IPS DF 19.7 (cell line): ENCODE results near the gene FAM118B.

Experiments
- DNase-seq: peaks from one replicate; pipeline ENCODE4 v3.0.0-alpha.2; 2013; ENCODE audit warnings: low read depth, low spot score

Gene FAM118B

DNA sequence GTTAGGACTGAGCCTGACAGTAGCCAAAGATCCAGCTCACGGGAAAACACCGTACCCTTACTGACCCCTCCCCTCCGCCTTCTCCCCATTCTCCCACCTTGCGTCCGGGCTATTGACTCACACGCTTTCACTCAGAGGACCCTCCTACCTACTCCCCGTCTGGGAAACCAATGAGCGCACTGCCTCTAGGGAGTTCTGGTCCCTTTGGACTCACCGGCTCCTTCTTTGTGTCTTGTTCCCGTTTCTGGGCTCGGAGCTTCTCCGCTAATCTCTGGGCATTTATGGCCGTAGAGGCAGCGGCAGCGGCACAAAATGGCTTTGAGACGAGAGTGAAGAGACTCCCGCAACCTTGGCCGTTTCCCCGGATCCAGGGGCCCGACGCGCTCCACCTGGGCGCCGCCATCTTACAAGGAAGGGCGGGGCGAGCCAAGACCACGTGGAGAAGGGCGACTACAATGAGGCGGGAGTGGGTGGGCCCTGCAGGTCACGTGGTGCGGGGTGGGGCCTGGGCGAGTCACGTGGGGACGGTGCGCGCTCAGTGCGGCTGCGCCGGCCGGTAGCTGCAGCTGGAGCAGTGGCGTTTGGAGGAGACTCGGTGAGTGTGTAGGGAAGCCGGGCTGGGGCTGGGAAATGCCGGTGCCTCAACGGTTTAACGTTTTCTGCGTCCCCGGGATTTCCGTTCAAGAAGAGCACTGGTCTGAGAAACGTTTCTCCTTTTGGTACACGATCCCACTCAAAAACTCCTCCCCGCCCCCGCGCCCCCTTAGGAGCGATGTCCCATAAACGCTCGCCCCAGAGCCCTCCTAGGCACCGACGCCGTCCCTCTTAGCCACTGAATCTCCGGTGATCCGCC lies at the start of gene FAM118B, which contains the start of gene RPUSD4:
Gene FAM118B (plus strand): TSS at position 547 of the 853 bp plus-strand sequence. CDS start 23,220 bp downstream, outside the sequence.
Gene RPUSD4 (minus strand): TSS at position 415 of the 853 bp plus-strand sequence. CDS start 12 bp downstream, at position 403.
- DNase-seq = peak; percentile 77

DNA sequence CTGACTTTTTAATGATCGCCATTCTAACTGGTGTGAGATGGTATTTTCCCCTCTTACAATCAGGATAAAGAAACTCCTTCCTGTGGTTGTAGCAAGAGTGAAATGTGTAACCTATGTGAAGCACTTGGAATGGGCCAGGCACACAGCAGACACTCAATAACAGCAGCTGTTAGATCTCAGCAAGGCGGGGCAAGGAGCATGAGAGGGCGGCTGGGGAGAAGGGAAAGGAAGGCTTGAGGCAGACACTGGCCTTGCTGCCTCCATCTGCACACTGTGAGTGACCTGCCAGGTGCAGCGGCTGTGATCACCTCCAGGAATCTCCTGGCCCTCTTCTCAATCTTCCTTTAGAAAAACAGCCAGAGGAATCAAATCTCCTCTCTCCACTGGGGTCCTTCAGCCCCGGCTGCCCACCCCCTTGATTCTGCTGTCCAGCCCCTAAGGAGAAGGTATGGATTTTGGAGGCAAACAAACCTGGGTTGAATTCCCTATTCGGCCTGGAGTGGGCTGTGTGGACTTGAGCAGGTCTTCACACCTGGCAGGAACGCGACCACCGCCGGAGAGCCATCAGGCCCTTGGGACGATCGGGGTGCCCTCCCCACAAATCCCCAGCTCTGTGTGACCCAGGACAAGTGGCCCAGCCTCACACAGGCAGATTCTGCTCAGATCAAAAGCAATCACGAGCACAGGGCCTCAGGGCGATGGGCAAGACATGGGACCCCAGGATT lies 49.1 kb upstream of the FAM118B start:
- no peak for DNase-seq

DNA sequence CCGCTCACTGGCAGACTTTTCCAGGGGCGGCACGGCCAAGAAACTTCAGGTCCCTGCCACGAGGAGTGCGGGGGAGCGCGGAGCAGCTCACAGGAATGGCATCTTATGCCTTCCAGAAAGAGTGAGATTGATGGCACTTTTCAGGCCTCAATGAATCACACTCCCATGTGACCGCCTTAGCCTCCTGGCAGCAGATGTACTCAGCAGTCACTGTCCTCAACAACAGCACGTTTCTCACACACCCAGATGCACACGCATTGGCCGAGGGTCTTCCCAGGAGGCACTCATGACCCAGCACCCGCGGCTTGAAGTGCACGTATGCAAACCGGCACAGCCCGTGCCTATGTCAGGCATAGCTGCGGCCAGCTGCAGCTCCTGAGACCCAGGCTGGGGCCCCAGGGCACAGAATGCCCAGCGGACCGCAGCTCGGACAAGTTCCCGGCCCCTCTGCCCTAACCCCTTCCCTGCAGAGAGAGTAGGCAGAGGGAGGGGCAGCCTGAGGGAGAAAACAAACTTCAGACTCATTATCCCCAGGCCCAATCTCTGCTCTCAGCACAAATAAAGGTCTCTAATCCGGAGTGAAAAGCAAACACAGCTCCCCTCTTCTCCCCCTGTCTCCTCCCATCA lies 48.4 kb upstream of the FAM118B start:
- no peak for DNase-seq

DNA sequence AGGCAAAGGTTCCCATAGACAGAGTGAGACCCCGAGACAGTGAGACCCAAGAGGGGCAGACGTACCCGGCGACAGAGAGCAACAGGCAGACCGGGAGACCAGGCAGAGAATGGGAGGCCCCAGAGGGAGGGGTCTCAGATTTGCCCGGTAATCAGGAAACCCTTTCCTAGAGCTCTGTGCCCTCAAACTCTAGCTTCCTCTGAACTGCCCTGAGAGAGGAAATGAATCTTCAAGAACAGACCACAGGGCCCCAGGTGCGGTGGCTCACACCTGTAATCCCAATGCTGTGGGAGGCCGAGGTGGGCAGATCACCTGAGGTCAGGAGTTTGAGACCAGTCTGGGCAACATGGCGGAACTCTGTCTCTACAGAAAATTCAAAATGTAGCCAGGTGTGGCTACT lies 47.8 kb upstream of the FAM118B start:
- DNase-seq = no peak

DNA sequence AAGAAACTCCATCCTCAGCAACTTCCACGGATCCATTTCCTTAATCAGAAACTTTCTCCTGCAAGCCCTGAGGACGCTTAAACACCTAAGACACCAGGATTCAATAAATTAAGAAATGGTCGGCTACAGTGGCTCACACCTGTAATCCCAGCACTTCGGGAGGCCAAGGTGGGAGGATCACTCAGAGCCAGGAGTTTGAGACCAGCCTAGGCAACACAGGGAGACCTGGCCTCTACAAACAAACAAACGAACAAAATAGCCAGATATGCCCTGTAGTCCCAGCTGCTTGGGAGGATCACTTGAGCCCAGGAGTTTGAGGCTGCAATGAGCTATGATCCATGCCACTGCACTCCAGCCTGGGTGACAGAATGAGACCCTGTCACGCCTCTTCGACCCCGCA lies 46.8 kb upstream of the FAM118B start:
- DNase-seq = no peak

DNA sequence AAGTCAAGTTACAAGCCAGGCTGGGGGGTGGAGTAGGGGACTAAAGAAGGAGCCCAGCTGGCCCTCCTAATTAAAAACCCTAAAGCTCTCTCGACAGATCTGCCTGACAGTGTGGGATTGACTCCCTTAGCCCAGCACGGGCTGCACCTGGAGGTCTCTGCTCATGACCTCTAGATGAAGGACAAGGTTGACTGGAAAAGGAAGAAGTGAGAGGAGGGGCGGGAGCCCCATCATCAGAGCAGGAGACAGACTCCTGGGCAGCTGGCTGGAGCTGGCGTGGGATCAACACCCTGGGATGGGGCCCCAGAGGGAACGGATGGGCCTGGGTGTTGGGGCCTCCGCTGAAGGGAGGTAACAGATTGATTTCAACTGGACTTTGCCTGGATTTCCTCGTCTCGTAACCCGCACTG lies 46.3 kb upstream of the FAM118B start:
- no peak for DNase-seq

DNA sequence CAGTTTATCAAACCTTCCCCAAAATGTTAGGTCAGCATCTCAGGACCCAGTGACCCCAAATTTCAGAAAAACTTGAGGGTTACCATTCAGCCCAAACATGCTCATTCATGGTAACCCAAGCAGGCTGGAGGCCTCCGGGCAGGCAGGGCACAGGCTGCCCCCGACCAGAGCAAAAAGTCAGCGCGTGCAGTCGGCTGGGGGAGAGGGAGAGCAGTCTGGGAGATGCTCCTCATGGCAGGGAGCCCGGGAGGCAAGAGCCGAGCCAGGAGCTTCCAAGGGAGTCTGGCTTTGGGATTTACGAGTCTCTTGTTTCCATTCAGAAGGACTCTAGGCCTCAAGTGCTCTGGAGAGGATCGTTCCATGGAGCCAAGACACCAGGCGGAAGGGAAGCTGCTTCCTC lies 45.8 kb upstream of the FAM118B start:
- no peak for DNase-seq

DNA sequence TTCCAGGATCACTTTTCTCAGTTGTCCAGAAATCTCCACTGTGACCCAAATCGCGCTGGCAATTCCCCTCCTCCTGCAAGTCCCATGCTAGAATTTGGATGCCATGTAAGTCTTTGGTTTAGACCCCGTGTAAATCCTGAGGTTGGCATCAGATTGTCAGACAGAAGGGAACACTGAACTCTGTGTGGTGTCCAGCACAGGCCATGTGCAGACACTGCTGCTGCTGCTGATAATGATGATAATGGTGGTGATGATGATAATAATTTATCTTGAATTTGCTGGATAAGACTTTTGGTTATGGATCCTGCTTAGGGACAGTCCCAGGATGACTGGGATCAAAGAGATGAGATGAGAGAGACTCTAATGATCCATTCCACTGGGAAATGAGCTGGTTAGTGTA lies 45.2 kb upstream of the FAM118B start:
- DNase-seq = no peak

DNA sequence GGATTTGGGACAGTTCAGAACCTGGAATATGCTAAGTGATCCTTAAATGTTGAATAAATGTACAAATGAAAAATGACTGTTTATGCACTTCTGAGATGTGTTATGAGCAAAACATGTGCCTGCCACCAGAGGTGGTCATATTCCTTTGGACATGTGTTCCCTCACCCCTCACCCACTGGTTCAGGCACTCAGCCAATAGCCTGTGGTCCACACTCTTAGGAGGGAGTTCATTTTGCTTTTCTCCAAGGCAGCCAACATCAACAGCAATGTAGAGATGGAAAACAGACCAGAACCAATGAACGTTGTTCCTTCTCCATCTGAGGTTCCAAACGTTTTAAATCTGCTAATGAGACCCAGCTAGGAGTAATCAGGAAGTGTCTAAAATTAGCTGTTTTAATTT lies 44.1 kb upstream of the FAM118B start:
- no peak for DNase-seq

DNA sequence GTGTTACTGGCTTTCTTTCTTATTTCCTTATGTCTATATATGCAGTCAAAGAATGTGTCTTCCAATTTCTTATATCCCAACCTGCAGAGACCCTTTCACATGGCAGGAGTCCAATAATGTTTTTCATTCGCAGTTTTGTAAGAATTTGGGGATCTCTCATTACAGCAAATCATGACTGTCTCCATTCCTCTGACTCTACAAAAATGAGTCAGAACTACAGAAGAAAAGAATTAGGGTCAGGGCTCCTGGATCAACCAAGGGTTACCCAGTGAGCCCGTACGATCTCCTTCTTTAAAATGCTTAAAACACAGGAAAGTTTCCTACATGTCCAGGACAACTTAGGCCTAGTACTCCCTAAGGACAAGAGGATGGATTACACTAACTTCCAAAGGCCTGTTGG lies 42.3 kb upstream of the FAM118B start:
- DNase-seq = no peak

DNA sequence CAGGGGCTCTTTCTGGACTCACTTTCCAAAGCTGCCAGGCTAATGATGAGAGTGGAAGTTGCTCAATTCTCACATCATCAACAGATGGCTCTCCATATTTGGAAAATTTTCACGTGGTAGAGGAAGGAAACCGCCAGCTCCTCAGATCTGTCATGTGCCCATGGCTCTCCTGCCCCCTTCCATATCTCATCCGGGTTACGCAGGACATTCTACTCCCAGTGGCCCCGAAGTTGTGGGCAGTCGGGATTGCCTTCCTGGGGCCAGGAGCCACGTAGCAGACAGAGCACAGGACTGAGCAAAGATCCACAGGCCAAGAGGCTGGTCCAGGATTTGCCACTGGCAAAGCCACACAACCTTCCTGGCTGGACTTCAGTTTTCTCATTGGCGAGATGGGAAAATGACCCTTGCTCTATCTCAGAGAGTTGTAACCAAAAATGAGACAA lies 39.0 kb upstream of the FAM118B start:
- DNase-seq = no peak

DNA sequence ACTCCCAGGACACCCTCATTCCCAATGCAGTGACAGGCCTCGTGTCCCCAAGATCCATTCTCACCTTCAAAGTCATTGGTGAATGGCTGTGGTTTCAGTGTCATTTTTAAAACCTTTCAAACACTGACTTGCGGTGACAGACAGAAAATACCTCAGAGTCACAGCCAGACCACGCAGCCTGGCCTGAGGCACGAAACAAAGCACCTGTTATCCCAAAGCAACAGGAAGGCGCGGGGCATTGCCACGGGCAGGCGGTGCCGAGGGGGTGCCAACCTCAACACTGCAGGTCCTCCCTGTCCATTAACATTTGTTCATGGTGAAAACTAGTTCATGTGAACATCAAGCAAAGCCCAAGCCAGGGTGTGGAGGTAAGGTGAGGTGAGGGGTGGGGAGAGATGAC lies 38.3 kb upstream of the FAM118B start:
- DNase-seq = no peak

DNA sequence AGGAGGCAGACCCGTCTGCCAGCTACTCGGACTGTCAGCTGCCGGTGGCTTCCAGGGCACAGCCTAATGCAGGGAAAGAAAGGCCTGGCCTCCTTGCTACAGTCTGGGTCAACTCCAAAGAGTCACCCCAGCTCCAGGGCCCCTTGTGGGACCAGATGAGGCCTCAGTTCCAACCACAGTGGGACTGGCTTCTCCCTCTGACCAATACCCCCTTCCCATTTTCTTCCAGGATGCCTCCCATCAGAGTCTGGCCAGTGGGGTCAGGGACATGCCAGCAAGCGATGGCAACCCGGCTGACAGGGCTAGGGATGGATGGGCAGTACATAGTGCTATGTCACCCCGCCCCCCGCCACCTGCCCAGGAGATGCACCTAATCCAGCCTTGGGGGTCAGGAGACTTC lies 36.8 kb upstream of the FAM118B start:
- DNase-seq = no peak

DNA sequence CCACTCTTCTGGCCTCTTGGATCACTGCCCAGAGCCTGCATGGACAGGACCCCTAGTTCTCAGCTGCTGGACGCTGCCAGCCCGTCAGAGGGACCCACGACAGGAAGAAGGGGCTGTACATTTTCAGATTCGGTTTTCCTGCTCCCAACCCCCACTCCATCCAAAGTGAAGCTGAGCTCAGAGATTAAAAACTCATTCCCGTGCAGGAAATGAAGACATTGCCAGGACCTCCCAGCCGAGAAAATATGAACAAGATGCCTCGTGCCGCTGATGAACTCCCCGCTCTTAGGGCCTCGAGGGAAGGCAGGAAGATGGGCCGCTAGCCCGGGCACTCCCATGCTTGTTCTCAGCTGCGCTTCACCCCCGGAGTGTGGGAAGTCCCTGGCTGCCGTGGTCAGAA lies 36.2 kb upstream of the FAM118B start:
- DNase-seq = no peak

DNA sequence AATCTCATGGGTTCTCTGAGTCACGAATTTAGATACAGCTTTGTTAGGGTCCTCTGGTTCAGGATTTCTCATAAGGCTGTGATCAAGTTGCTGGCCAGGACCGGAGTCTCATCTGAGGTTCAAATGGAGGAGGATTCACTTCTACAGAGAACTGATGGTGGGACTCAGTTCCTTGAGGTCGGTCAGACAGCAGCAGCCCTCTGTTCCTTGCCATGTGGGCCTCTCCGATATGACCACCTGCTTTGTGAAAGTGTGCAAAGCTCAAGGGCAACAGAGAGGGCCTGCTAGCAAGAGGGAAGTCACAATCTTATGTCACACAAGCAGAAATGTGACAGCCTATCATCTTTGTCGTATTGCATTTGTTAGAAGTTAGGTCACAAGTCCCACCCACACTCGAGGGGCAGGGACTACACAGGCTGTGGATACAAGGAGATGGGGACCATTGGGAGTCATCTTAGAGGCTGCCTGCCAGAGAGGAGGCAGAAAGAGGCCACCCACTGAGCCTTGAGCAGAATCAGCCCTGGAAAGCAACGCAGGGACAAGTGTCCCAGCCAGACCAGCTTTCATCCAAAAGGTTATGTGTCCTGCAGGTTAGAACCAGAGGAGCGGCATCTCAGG lies 34.6 kb upstream of the FAM118B start:
- DNase-seq = no peak

DNA sequence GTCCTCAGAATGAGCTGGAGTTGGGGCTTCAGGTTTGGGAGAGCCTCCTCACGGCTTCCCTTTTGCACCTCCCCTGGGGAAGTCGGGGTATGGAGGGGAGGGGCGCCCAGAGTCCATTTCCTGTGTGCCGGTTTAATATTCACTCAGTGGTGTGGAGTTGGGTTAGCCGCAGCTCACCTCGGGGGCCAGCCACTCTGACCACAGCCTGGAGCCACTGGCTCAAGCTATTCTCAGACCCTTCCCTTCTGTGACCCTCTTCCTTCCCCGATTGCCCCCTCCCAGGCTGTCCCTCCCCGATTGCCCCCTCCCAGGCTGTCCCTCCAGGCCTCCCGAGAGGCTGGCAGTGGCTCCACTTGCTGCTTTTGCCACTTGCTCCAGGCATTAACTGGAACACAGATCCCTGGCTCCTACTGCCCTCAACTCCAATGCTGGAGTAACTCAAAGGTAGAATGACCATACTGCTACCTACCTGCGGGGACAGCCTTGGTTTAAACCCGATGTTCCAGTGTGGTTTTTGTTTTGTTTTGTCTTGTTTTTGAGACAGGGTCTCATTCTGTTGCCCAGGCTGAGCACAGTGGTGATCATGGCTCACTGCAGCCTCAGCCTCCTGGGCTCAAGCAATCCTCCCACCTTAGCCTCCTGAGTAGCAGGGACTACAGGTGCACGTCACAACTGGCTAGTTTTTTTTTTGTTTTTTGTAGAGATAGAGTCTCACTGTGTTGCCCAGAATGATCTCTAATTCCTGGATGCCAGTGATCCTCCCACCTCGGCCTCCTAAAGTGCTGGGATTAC lies 29.4 kb upstream of the FAM118B start:
- no peak for DNase-seq

DNA sequence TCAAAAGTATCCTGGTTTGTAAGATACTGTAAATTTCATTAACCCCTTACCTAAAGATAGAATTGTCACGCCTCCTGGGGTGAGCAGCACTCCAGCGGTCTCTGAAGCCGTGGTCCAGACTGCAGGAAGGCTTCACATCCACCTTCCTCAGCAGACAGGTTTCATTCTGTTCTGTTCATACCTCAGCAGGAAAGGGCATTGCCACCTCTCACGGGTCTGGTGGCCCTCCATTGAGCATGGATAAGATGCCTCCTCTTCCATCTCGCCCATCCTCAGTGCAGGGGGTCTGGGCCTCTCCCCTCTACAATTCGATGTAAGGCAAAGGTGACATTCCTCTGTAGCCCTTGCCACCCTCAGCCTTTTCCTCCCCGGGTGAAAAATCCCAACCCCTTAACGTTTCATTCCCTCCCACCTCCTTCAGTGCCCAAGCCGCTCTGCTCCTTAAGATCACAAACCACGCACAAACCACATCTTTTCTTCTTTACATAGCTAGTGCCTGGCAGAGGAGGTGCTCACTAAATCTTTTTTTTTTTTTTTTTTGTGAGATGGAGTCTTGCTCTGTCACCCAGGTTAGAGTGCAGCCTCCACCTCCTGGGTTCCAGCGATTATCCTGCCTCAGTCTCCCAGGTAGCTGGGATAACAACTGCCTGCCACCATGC lies 28.7 kb upstream of the FAM118B start:
- DNase-seq = no peak

DNA sequence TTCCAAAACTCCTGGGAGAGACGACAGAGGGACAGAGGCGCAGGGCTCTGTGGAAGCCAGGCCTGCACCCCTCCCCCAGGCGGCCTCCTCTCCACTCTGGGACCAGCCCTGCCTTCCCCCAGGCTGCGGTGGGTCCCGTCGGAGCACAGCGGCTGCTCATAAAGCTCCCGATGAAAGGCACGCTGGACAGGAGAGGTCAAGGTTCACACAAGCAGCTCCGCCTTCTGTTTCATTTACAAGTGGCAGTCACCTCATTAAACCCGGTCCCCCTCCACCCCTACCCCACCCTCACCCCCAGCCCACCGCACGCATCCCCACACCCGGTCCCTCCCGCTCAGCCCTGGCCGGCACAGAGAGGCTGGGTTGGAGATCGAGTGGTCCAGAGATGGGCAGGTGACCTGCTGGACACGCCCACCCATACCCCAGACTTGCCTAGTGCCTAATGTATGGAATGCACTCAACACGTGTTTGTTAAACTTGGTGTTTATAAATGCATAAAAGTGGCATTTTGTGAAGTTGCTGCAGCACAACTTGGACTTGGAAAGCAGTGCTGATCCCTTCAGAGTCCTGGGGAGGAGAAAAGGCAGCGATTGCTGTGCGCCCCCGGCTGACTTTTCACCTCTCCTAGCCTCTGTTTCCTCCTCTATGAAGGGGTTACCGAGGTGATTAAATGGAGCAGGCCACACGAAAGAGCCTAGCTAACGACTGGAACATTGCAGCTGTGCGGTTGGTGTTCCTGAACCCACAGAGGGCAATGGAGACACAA lies 26.1 kb upstream of the FAM118B start:
- no peak for DNase-seq

DNA sequence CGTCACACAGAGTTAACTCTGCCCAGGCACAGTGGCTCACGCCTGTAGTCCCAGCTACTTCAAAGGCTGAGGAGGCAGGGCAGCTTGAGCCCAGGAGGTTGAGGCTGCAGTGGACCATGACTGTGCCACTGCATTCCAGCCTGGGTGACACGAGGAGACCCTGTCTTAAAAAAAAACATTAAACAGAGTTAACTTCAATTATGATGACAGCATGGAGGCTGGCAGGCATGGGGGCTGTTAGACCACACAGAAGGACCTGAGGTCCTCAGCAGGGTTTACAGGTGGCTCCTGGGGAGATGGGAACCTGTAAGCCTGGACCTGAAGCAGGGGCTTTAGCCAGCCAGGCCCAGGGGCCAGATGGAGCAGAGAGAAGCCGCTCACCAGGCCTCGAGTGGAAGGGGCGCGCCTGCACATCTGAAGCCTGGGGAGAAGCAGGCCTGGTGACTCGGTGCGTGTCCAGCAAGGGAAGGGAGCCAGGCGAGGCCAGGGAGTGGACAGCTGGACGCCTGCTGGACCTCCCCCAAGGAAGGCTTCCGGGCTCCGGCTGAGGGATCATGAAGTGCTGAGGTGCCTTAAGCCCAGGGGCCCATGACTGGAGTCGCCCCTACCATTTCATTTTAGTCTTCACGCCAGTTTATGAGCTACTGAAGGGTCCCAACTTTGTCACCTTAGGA lies 25.4 kb upstream of the FAM118B start:
- no peak for DNase-seq
